Measurements from ENCODE around the gene CHI3L1.
A peak's percentile ranks its signal among the peaks of the same experiment; 100 is the strongest.

CHI3L1 gene

GRCh38 chr1:203174324-203174985 lies 12.0 kb downstream of the CHI3L1 start:
- no peak for TF ChIP-seq CTCF (IDR thresholded peaks at IDR 0.05)

GRCh38 chr1:203173566-203173965 lies 12.9 kb downstream of the CHI3L1 start:
- no peak for TF ChIP-seq CTCF (IDR thresholded peaks at IDR 0.05)

- no peak for TF ChIP-seq CTCF (IDR thresholded peaks at IDR 0.05)
Measured at GRCh38 chr1:203173011-203173555, 13.4 kb downstream of the CHI3L1 start.

- peak; percentile 98 for TF ChIP-seq CTCF (IDR thresholded peaks at IDR 0.05)
Measured at GRCh38 chr1:203172184-203173010, 14.1 kb downstream of the CHI3L1 start.

GRCh38 chr1:203171341-203172183 lies 14.9 kb downstream of the CHI3L1 start:
- TF ChIP-seq CTCF (IDR thresholded peaks at IDR 0.05), result no peak

GRCh38 chr1:203170625-203171330 lies 15.7 kb downstream of the CHI3L1 start:
- TF ChIP-seq CTCF (IDR thresholded peaks at IDR 0.05), result no peak

Measured in LNCAP (cell line).